ENCODE results near the gene UMOD. TPM values are rescaled to one million over a fixed set of nuclear protein-coding genes. Genes with fewer than 3 reads are reported as not detected.

The UMOD gene
- total RNA-seq, 6 donors from 2014 or later = not detected

DNA sequence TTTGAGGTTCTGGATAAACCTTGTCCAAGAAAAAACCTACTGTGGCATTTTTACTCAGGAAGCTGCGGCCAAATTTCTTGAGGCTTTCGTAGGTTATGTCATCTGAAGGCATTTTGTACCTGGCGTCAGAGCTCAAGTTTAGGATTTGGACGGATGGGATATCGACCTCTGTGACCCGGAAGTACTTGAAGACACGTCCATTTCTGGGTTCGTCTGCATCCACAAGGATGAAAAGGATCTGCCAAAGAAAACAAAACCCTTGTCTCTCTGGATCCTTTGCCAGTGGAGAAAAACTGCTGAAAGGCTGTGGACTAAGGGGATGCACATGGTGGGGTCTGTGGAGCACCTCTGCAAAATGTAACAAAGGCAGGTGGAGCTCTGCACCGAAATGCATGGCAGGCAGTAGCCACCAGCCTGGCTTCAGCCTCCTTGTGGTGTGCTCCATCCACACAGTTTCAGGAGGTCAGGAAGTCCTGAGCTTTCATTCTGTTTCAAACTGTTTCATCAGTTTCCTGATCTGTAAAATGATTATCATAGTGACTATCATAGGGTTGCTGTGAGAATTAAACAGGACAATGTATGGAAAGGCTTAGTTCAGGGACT, 17.0 kb upstream of the UMOD start:
- no peak for DNase-seq
- WGBS, 2 donors = 72 to 79% methylated on average over 9 of the region's 9 CpGs

DNA sequence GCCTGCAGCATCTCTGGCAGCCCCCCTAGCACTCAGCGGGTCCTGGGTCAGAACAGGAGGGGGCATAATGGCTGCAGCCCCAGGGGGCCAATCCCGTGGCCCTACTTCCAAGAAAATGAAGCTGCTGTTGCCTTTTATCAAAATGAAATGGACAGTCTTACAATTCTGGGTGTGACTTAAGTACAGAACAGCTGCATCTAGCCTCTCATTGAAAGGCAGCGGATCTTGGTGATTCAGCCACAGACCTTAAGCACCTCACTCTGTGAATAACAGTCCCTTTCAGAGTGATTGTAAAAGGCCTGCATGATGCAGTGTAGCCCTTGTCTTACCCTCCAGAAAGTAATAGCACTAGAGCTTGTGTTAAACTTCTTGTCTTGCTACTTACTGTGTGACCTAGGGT, 11.5 kb upstream of the UMOD start:
- H3K27ac ChIP-seq = no peak overlapping the region
- DNase-seq (no peak), ATAC-seq (ENCODE audit: low FRiP score in 2 of 2) (no peak)
- H3K9me3 ChIP-seq = no peaks in the 10 kb centered on the region
- no peaks in the 10 kb centered on the region for H3K36me3 ChIP-seq
- H3K4me1 ChIP-seq = no peaks in the 10 kb centered on the region
- 77 to 86% methylated on average over 3 of the region's 3 CpGs for WGBS, 2 donors
- no peak for TF ChIP-seq POLR2AphosphoS5 (IDR thresholded peaks at IDR 0.05)
- no peak for TF ChIP-seq EP300 (IDR thresholded peaks at IDR 0.05)
- no peak for TF ChIP-seq POLR2A (IDR thresholded peaks at IDR 0.05)
- TF ChIP-seq, protein P1, sequence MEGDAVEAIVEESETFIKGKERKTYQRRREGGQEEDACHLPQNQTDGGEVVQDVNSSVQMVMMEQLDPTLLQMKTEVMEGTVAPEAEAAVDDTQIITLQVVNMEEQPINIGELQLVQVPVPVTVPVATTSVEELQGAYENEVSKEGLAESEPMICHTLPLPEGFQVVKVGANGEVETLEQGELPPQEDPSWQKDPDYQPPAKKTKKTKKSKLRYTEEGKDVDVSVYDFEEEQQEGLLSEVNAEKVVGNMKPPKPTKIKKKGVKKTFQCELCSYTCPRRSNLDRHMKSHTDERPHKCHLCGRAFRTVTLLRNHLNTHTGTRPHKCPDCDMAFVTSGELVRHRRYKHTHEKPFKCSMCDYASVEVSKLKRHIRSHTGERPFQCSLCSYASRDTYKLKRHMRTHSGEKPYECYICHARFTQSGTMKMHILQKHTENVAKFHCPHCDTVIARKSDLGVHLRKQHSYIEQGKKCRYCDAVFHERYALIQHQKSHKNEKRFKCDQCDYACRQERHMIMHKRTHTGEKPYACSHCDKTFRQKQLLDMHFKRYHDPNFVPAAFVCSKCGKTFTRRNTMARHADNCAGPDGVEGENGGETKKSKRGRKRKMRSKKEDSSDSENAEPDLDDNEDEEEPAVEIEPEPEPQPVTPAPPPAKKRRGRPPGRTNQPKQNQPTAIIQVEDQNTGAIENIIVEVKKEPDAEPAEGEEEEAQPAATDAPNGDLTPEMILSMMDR (IDR thresholded peaks at IDR 0.05) = no peak
- H3K27me3 ChIP-seq = no peaks in the 10 kb centered on the region
- H3K4me3 ChIP-seq = no peak overlapping the region

More for the DNA sequence above, 17.0 kb upstream of the UMOD start:
- H3K4me1 ChIP-seq = no peaks in the 10 kb centered on the region
- H3K27me3 ChIP-seq = no peaks in the 10 kb centered on the region
- H3K9me3 ChIP-seq = no peaks in the 10 kb centered on the region
- TF ChIP-seq, protein P1 (IDR thresholded peaks at IDR 0.05) = no peak
- TF ChIP-seq EP300 (IDR thresholded peaks at IDR 0.05) (no peak), POLR2AphosphoS5 (IDR thresholded peaks at IDR 0.05) (no peak), POLR2A (IDR thresholded peaks at IDR 0.05) (no peak)
- H3K27ac ChIP-seq = no peak overlapping the region
- no peak for ATAC-seq (ENCODE audit: low FRiP score in 2 of 2)
- no peak overlapping the region for H3K4me3 ChIP-seq
- no peaks in the 10 kb centered on the region for H3K36me3 ChIP-seq

- ATAC-seq (ENCODE audit: low FRiP score in 2 of 2) (no peak), DNase-seq (no peak)
- H3K9me3 ChIP-seq = no peaks in the 10 kb centered on the region
- H3K36me3 ChIP-seq = no peaks in the 10 kb centered on the region
- H3K27ac ChIP-seq = no peak overlapping the region
- TF ChIP-seq POLR2AphosphoS5 (IDR thresholded peaks at IDR 0.05) (no peak), POLR2A (IDR thresholded peaks at IDR 0.05) (no peak), EP300 (IDR thresholded peaks at IDR 0.05) (no peak)
- TF ChIP-seq, protein P1 (IDR thresholded peaks at IDR 0.05) = no peak
- H3K27me3 ChIP-seq = no peaks in the 10 kb centered on the region
- H3K4me1 ChIP-seq = no peaks in the 10 kb centered on the region
- H3K4me3 ChIP-seq = no peak overlapping the region
- 42 to 48% methylated on average over 2 of the region's 2 CpGs for WGBS, 2 donors
Observed at GRCh38 chr16:20363191-20363590, 10.7 kb upstream of the UMOD start.

GRCh38 chr16:20359997-20360396, 7.5 kb upstream of the UMOD start:
- TF ChIP-seq, protein P1 (IDR thresholded peaks at IDR 0.05) = no peak
- TF ChIP-seq POLR2A (IDR thresholded peaks at IDR 0.05) = no peak
- TF ChIP-seq EP300 (IDR thresholded peaks at IDR 0.05) = no peak
- TF ChIP-seq POLR2AphosphoS5 (IDR thresholded peaks at IDR 0.05) = no peak
- no peaks in the 10 kb centered on the region for H3K4me1 ChIP-seq
- no peaks in the 10 kb centered on the region for H3K27me3 ChIP-seq
- H3K36me3 ChIP-seq = no peaks in the 10 kb centered on the region
- ATAC-seq (ENCODE audit: low FRiP score in 2 of 2) = no peak
- WGBS, 2 donors = 48 to 59% methylated on average over 2 of the region's 2 CpGs
- H3K9me3 ChIP-seq = no peaks in the 10 kb centered on the region
- no peak for DNase-seq
- H3K27ac ChIP-seq = no peak overlapping the region
- H3K4me3 ChIP-seq = no peak overlapping the region

- TF ChIP-seq EP300 (IDR thresholded peaks at IDR 0.05) (no peak), POLR2AphosphoS5 (IDR thresholded peaks at IDR 0.05) (no peak), POLR2A (IDR thresholded peaks at IDR 0.05) (no peak)
- TF ChIP-seq, protein P1 (IDR thresholded peaks at IDR 0.05) = no peak
- WGBS, 2 donors = 68 to 75% methylated on average over 7 of the region's 7 CpGs
- Histone ChIP-seq H3K27ac (no peak overlapping the region), H3K27me3 (no peaks in the 10 kb centered on the region), H3K4me3 (no peak overlapping the region), H3K9me3 (no peaks in the 10 kb centered on the region), H3K4me1 (no peaks in the 10 kb centered on the region), H3K36me3 (no peaks in the 10 kb centered on the region)
- no peak for DNase-seq
- ATAC-seq (ENCODE audit: low FRiP score in 2 of 2) = no peak
Observed at GRCh38 chr16:20355114-20355782, 2.7 kb upstream of the UMOD start.

Data from upper lobe of left lung (tissue), 6 donors.